SK-N-MC (cell line): ENCODE data around the gene TEKT5.

ENCODE experiments used
- EZH2 ChIP-seq: fragments of 200-600 bp; sonication (generic); IDR thresholded peaks from one replicate; pipeline ENCODE4 v1.6.1; 2017; ENCODE audit warnings: antibody characterized with exemption
- POLR2AphosphoS5 ChIP-seq: IDR thresholded peaks from 2 replicates; pipeline ENCODE4 v1.6.1; 2012; ENCODE audit warnings: mild to moderate bottlenecking, low read depth, low read length, borderline replicate concordance

DNA sequence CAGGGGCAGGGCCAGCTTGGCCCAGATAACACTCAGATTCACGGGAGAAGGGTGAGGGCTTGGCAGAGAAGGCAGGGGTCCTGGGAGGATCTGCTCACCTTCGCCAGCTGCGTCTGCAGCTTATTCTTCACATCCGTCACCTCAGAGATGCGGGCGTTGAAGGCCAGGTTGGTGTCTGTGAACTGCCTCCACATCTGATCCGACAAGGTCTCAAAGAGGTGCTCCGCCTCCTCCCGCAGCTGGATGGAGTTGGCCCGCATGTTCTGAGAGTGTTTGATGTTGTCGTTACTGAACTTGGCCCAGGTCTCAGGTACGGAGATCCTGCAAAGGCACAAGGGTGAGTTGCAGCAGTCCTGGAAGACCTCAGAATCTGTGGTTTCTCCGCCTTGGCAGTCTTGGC lies 18.9 kb downstream of the TEKT5 start:
- TF ChIP-seq EZH2 (no peak), POLR2AphosphoS5 (no peak)
